GM18867 (cell line): Measurements from ENCODE around the gene CCL27.

Experiments
- ATAC-seq: cut with Tn5 transposase; IDR thresholded peaks from one replicate; pipeline ENCODE4 v1.9.1; 2021; ENCODE audit warnings: mild to moderate bottlenecking, moderate library complexity; ENCODE audit not compliant: unreplicated experiment

Gene CCL27

DNA sequence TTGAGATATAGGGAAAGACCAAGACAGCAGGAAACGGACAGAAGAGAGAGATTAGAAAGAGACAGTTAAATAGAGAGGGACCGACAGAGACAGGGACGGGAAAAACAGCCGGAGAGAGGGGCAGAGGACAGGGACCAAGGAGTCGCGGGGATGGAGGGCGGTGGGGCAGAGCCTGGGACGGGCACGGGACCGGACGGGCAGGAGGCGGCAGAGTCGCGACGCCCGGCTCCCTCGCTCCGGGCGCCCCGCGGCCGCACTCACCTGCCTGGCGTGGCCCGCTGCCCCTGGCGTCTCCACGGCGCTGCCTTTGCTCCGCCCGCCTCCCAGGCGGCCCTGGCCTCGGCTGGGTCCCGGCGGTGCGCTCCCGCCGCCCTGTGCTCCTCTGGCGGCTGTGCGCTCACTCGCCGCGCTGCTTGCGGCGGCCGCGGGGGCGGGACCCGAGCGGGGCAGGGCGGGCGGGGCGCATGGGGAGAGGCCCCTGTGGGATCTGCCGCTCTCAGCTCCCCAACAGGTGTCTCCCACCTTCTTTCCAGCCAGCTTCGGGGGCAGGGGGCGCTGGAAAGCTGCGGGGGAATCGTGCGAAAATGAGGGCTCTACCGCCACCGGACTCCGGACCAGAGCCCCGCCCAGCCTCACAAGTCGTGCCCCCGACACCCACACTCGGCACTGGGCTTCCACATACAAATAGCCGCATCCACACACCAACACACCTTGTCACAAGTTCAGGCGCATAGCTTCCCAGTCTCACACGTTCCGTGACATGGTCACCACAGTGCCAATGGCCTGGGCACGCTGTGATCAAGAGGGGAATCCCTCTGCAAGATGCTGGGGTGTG lies 33.6 kb downstream of the CCL27 start, which contains the start of gene ARID3C:
TSS of gene ARID3C (minus strand) at position 411 of the 835 bp plus-strand sequence. CDS start 1,052 bp downstream, outside the sequence.
- ATAC-seq = no peak

DNA sequence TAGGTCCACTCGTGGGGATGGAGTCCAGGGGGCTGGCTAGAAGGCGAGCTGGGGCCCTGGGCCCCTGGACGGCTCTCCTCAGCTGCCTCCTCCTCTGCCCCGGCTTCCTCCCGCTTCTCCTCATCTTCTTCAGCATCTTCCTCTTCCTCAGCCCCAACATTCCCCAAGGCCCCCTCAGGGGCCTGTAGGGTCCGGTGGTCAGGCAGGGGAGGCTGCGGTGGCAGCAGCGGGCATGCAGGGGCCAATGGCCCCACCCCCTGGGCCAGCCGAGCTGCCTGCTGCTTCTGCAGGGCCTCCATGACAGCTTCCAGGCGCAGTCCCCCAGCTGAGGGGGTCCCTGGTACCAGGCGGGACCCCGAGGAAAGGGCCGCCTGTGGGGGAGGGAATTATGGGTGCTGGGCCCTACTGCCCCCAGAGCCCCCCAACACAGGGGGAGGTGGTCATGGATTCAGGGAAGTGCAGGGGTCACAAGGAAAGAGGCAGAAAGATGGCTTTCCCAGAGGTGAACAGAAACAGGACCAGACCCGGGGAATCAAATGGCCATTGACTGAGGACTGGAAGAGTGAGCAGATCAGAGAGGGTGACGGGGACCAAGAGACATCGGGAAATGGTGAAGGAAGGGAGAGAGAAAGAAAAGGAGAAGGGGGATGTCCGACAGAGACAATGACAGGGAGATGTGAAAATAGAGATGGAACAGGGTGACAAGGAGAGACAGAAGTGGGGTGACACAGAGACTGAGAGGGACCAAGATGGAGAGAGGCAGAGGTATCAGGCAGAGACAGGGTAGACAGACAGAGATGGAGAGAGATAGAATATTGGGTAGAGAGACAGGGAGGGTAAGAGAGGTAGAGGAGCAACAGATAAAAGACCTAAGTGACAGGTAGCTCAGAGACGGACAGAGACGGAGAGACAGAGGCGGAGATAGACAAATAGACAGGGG lies 34.5 kb downstream of the CCL27 start:
- no peak for ATAC-seq

DNA sequence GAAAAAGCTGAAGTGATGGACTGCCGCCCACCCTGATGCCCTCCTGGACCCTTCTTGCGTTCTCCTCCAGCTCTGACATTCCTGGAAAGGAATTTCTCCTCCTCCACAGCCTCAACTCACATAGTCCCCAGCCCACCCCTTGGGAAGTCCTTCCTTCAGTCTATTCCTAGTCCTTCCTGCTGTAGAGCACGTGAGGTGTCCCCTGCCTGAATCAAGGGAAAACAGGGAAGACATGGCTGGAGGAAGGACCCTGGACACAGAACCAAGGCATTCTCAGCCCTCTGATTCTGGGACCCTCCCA lies 37.3 kb downstream of the CCL27 start:
- no peak for ATAC-seq

GRCh38 chr9:34624475-34625185 lies 37.8 kb downstream of the CCL27 start:
- ATAC-seq = no peak

GRCh38 chr9:34623374-34624235 lies 38.9 kb downstream of the CCL27 start:
- ATAC-seq = no peak

GRCh38 chr9:34620061-34620994 lies 42.1 kb downstream of the CCL27 start, which contains the start of gene DCTN3:
DCTN3 (minus strand) TSS chr9:34620495; CDS start chr9:34620464, 31 bp downstream.
- peak; percentile 99 for ATAC-seq

GRCh38 chr9:34615132-34615531 lies 47.3 kb downstream of the CCL27 start:
- no peak for ATAC-seq

DNA sequence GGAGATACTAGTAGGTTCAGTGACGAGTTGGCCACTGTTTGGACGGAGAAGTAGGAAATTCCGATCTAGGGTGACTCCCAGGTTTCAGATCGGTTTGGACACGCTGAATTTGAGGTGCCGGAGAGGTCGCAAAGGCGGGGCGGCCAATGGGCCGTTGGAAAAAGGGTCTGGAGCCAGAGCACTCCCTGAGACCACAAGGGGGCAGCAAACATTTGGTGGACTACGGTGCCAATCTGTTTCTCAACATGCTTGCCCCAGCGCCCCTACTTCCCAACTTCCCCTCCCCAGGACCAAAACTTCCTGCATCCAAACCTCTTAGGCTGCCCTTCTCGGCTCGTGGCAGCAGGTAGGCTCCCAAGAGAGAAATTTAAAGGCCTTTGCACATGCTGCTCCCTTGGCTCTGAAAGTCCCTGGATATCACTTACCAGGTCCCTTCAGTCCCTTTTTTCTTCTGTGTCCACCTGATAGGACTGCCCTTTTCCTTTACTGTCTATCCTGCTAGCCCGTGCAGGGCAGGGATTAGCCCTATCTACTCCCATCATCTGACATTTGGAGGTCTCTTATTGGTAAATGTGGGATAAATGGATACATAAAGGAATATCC lies 49.6 kb downstream of the CCL27 start:
- ATAC-seq = no peak
